Tibial nerve (tissue), 4 donors: ENCODE results near the gene FIP1L1. TPM values are rescaled to one million over a fixed set of nuclear protein-coding genes. Genes with fewer than 3 reads are reported as not detected.

Experiments used
- DNase-seq, 2 donors: peaks; one replicate each; pipeline ENCODE4 v3.0.0-alpha.2; 2019; ENCODE audit warnings: low spot score in 2 of 2
- H3K27ac ChIP-seq, 4 donors: fragments of 200-600 bp; sonication (generic) in 3 of 4; one replicate each; pipeline ENCODE4 v1.5.1; 2017 to 2019; ENCODE audit warnings: mild to moderate bottlenecking in 1 of 4
- H3K27me3 ChIP-seq, 2 donors: fragments of 200-600 bp; sonication (generic) in 1 of 2; one replicate each; pipeline versions ENCODE4 v1.5.1 to v1.6.0; 2017 to 2019
- H3K36me3 ChIP-seq, 3 donors: fragments of 200-600 bp; sonication (generic); one replicate each; pipeline ENCODE4 v1.5.1; 2018 to 2019
- H3K4me1 ChIP-seq, 4 donors: fragments of 200-600 bp; sonication (generic) in 3 of 4; one replicate each; pipeline ENCODE4 v1.5.1; 2017 to 2019
- H3K4me3 ChIP-seq, 4 donors: fragments of 200-600 bp; sonication (generic) in 3 of 4; one replicate each; pipeline ENCODE4 v1.5.1; 2017 to 2019; ENCODE audit warnings: mild to moderate bottlenecking in 1 of 4, moderate library complexity in 1 of 4
- H3K9me3 ChIP-seq, 4 donors: fragments of 200-600 bp; sonication (generic) in 3 of 4; one replicate each; pipeline ENCODE4 v1.5.1; 2017 to 2019
- CTCF ChIP-seq, 5 experiments: fragments of 200-600 bp in 3 of 5; fragments of 450-650 bp in 2 of 5; sonication (generic) in 3 of 5; IDR thresholded peaks; one replicate each; pipeline ENCODE4 v1.5.1; 2016 to 2019; ENCODE audit warnings: antibody characterized with exemption in 5 of 5, mild to moderate bottlenecking in 3 of 5, moderate library complexity in 2 of 5
- EP300 ChIP-seq, 2 donors: sonication (generic); formaldehyde crosslinking; IDR thresholded peaks; one replicate each; pipeline ENCODE4 v1.6.1; 2017; ENCODE audit warnings: antibody characterized with exemption in 2 of 2, mild to moderate bottlenecking in 1 of 2
- POLR2A ChIP-seq, 2 donors: fragments of 450-650 bp; IDR thresholded peaks; one replicate each; pipeline ENCODE4 v1.6.1; 2017; ENCODE audit warnings: antibody characterized with exemption in 2 of 2, mild to moderate bottlenecking in 2 of 2, moderate library complexity in 2 of 2
- WGBS, 2 donors: methylation state at CpG; one replicate each; pipeline ENCODE4 v1.1.5; 2018; 5-methylcytosine and 5-hydroxymethylcytosine counted together
- total RNA-seq, 4 donors: library from RNA; depleted of rRNA; stranded (reverse); fragments of >200 nt; gene quantifications; one replicate each; pipeline ENCODE4 v1.1.0, GENCODE V29; 2016

FIP1L1 gene
- total RNA-seq, 4 donors from 2014 or later = 43.2 to 56.4 (median 51.8) TPM

GRCh38 chr4:53494851-53495250, 117.4 kb downstream of the FIP1L1 start:
- 81 to 87% methylated on average over 6 of the region's 6 CpGs for whole genome bisulfite sequencing, 2 donors
- H3K27me3 ChIP-seq = no peaks in the 10 kb centered on the region
- DNase-seq = no peak
- no peaks in the 10 kb centered on the region for H3K36me3 ChIP-seq
- TF ChIP-seq EP300 (IDR thresholded peaks at IDR 0.05) (no peak), POLR2A (IDR thresholded peaks at IDR 0.05) (no peak), CTCF (IDR thresholded peaks at IDR 0.05) (no peak)
- H3K4me3 ChIP-seq = no peak overlapping the region
- no peak overlapping the region for H3K27ac ChIP-seq
- no peaks in the 10 kb centered on the region for H3K9me3 ChIP-seq
- H3K4me1 ChIP-seq = peaks cover 0 to 38% (median 2%) of the 10 kb centered on the region in 4 donors

- Histone ChIP-seq H3K27me3 (no peaks in the 10 kb centered on the region), H3K4me1 (peaks cover 0 to 30% (median 0%) of the 10 kb centered on the region in 4 donors), H3K4me3 (no peak overlapping the region), H3K27ac (peak overlapping the region in 3 of 4 donors; percentile 4 to 81 (median 62)), H3K9me3 (no peaks in the 10 kb centered on the region), H3K36me3 (no peaks in the 10 kb centered on the region)
- DNase-seq = peak; percentile 56 to 63
- 39 to 41% methylated on average over 7 of the region's 7 CpGs for WGBS, 2 donors
- TF ChIP-seq POLR2A (IDR thresholded peaks at IDR 0.05) (no peak), CTCF (IDR thresholded peaks at IDR 0.05) (peak in 1 of 5 experiments; percentile 22), EP300 (IDR thresholded peaks at IDR 0.05) (peak in 1 of 2 donors; percentile 81)
Measured at GRCh38 chr4:53497487-53498244, 120.2 kb downstream of the FIP1L1 start.

- WGBS, 2 donors = 79% methylated on average over 2 of the region's 2 CpGs
- H3K36me3 ChIP-seq = no peaks in the 10 kb centered on the region
- no peaks in the 10 kb centered on the region for H3K9me3 ChIP-seq
- H3K4me3 ChIP-seq = no peak overlapping the region
- H3K27me3 ChIP-seq = no peaks in the 10 kb centered on the region
- DNase-seq = no peak
- peaks cover 0 to 30% (median 0%) of the 10 kb centered on the region in 4 donors for H3K4me1 ChIP-seq
- TF ChIP-seq POLR2A (IDR thresholded peaks at IDR 0.05) (no peak), EP300 (IDR thresholded peaks at IDR 0.05) (no peak), CTCF (IDR thresholded peaks at IDR 0.05) (no peak)
- H3K27ac ChIP-seq = peak overlapping the region in 2 of 4 donors; percentile 16 to 81
Measured at GRCh38 chr4:53498706-53499105, 121.3 kb downstream of the FIP1L1 start.

GRCh38 chr4:53499791-53500190, 122.3 kb downstream of the FIP1L1 start:
- 78 to 100% methylated on average over 1 of the region's 1 CpG for WGBS, 2 donors
- peak overlapping the region in 1 of 4 donors; percentile 16 for H3K27ac ChIP-seq

More at GRCh38 chr4:53499791-53500190, 122.3 kb downstream of the FIP1L1 start:
- Histone ChIP-seq H3K36me3 (no peaks in the 10 kb centered on the region), H3K4me1 (peaks cover 0 to 30% (median 0%) of the 10 kb centered on the region in 4 donors), H3K9me3 (no peaks in the 10 kb centered on the region), H3K4me3 (no peak overlapping the region), H3K27me3 (no peaks in the 10 kb centered on the region)
- no peak for TF ChIP-seq CTCF (IDR thresholded peaks at IDR 0.05)
- no peak for TF ChIP-seq POLR2A (IDR thresholded peaks at IDR 0.05)
- TF ChIP-seq EP300 (IDR thresholded peaks at IDR 0.05) = no peak
- DNase-seq = no peak
